ENCODE measurements around the gene CCDC12.

DNA sequence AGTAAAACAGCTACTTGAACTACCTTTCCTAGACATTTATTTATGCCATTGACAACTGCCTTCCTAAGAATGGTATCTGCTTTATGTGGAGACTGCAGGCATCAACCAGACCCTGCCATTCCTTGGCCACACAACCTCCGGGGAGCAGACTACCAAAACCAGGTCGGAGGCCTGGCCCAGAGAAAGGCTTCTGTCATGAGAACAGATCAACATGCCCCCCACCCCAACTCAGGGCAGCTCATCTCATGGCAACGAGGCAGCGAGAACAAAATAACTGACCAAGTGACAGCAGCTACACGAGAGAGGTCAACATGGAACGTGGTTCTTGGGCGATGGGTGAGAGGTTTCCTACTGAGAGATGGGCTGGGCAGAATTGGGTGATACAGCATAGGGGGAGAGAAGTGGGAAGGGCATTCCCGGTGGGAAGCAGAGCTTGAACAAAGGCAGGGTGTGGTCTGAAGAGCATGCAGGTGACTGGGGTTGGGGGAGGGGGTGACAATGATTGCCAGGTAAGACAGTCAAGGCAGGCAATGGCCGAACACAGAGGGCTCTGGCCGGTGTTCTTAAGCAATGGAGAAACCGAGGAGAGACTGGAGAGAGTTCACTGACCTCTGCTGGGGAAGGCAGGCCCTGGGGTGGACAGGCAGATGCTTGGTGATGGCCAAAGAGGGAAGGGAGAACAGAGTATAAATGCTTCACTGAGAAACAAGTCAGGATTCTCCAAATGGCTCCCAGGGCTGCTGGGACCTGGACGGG, 33.9 kb downstream of the CCDC12 start:
- TF ChIP-seq, protein P1, sequence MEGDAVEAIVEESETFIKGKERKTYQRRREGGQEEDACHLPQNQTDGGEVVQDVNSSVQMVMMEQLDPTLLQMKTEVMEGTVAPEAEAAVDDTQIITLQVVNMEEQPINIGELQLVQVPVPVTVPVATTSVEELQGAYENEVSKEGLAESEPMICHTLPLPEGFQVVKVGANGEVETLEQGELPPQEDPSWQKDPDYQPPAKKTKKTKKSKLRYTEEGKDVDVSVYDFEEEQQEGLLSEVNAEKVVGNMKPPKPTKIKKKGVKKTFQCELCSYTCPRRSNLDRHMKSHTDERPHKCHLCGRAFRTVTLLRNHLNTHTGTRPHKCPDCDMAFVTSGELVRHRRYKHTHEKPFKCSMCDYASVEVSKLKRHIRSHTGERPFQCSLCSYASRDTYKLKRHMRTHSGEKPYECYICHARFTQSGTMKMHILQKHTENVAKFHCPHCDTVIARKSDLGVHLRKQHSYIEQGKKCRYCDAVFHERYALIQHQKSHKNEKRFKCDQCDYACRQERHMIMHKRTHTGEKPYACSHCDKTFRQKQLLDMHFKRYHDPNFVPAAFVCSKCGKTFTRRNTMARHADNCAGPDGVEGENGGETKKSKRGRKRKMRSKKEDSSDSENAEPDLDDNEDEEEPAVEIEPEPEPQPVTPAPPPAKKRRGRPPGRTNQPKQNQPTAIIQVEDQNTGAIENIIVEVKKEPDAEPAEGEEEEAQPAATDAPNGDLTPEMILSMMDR (IDR thresholded peaks at IDR 0.05), result no peak
- no peak for TF ChIP-seq POLR2A (IDR thresholded peaks at IDR 0.05)
